Ovary (tissue), 3 donors: ENCODE data around the gene ITGA2.

Source experiments
- EP300 ChIP-seq: sonication (generic); formaldehyde crosslinking; IDR thresholded peaks from one replicate; pipeline ENCODE4 v1.6.1; 2017; ENCODE audit warnings: antibody characterized with exemption
- POLR2A ChIP-seq: fragments of 450-650 bp; IDR thresholded peaks from one replicate; pipeline ENCODE4 v1.6.1; 2017; ENCODE audit warnings: antibody characterized with exemption, mild to moderate bottlenecking, moderate library complexity
- TF ChIP-seq, protein P1 (sequence below), 3 donors: fragments of 450-650 bp in 2 of 3; fragments of 200-600 bp in 1 of 3; IDR thresholded peaks; one replicate each; pipeline versions ENCODE4 v1.5.1 to v1.8.0; 2016 to 2022; ENCODE audit warnings: antibody characterized with exemption in 3 of 3, mild to moderate bottlenecking in 1 of 3
- donor health status: DM: no; HTN: no; CAD: no.

DNA sequence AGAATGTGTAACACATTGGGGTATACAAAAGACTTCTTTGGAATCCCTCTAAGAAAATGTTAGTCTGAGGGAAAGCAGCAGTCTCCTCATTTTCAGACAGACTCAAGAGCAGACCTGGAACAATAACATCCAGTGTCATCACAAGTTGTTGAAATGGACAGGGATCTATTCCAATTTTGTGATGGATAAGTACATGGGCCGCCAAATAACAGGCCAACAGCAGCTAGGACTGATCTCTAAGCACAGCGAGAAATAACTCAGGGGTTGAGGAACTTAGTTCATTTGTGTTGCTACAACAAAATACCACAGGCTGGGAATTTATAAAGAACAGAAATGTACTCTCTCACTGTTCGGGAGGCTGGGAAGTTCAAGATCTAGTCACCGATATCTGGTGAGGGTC is 7.6 kb upstream of the ITGA2 start:
- TF ChIP-seq, protein P1, sequence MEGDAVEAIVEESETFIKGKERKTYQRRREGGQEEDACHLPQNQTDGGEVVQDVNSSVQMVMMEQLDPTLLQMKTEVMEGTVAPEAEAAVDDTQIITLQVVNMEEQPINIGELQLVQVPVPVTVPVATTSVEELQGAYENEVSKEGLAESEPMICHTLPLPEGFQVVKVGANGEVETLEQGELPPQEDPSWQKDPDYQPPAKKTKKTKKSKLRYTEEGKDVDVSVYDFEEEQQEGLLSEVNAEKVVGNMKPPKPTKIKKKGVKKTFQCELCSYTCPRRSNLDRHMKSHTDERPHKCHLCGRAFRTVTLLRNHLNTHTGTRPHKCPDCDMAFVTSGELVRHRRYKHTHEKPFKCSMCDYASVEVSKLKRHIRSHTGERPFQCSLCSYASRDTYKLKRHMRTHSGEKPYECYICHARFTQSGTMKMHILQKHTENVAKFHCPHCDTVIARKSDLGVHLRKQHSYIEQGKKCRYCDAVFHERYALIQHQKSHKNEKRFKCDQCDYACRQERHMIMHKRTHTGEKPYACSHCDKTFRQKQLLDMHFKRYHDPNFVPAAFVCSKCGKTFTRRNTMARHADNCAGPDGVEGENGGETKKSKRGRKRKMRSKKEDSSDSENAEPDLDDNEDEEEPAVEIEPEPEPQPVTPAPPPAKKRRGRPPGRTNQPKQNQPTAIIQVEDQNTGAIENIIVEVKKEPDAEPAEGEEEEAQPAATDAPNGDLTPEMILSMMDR (IDR thresholded peaks at IDR 0.05) = no peak
- TF ChIP-seq POLR2A (no peak), EP300 (no peak)
